ENCODE data around the gene NAPEPLD.
"Not testable (repeated sequence)": the region's sequence is repeated elsewhere in the genome, so short reads cannot be mapped to it uniquely, and the experiment has no call there.

NAPEPLD gene

DNA sequence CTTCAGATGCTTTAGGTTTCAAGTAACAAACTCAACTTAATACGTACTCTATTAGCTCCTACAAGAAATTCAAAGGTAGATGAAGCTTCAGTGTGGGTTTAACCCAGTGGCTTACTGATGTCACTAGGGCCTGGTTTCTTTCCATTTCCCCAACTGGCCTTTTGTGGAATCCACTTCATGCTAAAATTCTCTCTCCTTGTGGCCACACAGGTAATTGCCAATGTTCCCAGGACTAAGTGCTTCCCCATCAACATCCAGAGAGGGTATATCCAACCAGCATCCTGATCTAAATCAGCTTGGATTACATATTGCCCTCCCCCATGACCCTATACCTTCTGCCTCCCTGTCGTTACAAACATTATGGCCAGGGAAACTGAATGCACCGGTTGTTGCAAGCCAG is 85.0 kb downstream of the NAPEPLD start:
- no peak for DNase-seq (ENCODE audit: low spot score)

DNA sequence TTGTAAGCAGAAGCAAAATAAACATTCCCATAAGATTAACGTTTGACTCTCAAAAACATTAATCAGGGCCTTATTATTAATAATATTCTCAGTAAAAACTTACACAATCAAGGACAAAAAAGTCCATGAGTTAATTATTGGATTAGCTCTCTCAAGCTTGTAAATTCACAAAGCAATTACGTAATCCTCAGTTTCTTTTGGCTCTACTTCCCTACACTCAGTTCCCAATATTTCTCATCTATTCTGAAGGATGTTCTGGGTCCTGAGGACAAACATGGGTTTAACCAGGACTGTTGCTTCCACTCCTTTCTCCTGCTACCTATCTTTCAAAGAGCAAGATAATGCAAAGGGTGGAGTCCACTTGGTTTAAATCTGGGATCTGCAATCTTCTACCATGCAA is 89.4 kb downstream of the NAPEPLD start:
- no peak for DNase-seq (ENCODE audit: low spot score)

DNA sequence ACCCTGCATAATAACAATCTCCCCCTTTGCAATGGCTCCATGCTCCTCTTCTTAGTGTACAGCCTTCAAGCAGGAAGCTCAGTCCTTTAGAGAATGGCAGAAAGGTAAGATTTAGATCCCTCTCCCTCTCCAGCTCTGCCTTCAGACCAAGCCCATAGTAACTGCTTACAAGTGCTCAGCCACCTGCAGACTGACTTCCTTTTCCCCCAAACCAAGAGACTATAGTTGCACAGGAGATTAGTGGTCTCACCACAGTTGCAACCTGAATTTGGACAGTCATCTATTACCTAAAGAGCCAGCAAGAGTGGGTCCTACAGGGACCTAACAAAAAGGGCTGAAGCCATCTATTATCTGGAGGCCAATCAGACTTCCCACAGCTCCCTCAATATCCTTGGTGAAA is 90.8 kb downstream of the NAPEPLD start:
- DNase-seq (ENCODE audit: low spot score), result no peak

DNA sequence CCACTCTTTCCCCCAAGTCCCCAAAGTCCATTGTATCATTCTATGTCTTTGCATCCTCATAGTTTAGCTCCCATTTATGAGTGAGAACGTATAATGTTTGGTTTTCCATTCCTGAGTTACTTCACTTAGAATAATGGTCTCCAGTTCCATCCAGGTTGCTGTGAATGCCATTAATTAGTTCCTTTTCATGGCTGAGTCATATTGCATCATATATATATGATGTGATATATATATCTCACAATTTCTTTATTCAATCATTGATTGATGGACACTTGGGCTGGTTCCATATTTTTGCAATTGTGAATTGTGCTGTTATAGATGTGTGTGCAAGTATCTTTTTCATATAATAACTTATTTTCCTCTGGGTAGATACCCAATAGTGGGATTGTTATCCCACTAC is 92.9 kb downstream of the NAPEPLD start:
- DNase-seq (ENCODE audit: low spot score), result not testable (repeated sequence)

DNA sequence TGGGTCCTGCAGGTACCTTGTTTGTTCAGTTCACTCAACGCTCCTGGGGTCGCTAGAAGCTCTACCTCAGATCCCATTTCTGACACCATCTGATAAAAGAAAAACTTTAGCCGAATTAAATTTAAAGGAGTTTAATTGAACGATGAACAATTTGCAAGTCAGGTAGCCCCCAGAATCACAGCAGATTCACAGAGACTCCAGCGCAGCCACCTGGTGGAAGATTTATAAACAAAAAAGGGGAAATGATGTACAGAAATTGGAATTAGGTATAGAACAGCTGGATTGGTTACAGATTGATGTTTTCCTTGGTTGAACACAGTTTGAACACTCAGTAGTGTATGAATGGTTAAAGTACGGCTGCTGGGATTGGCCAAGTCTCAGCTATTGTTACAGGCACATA is 97.4 kb downstream of the NAPEPLD start:
- DNase-seq (ENCODE audit: low spot score), result no peak

Measured in globus pallidus (tissue), 1 donor.